GM13976 (cell line): Measurements from ENCODE around the gene PVRIG.
"Not testable (repeated sequence)": the region's sequence is repeated elsewhere in the genome, so short reads cannot be mapped to it uniquely, and the experiment has no call there.

ENCODE experiments used
- DNase-seq: peaks from one replicate; pipeline ENCODE4 v3.0.0; 2012; ENCODE audit warnings: low spot score
- in situ Hi-C: fragments of 300-500 bp; cut with MboI; formaldehyde crosslinking; loops from one replicate; pipeline ENCODE4 v1.12.0; 2022; ENCODE audit warnings: low sequenced_read_pairs, mixed read lengths, inconsistent platforms; ENCODE audit not compliant: unreplicated experiment
- TF ChIP-seq, protein P1 (sequence below): IDR thresholded peaks from 2 replicates; pipeline ENCODE4 v1.5.1; 2012; ENCODE audit warnings: borderline replicate concordance, mild to moderate bottlenecking; ENCODE audit not compliant: insufficient read depth; ENCODE audit errors: extremely low read depth, missing control alignments, control extremely low read depth

PVRIG gene

DNA sequence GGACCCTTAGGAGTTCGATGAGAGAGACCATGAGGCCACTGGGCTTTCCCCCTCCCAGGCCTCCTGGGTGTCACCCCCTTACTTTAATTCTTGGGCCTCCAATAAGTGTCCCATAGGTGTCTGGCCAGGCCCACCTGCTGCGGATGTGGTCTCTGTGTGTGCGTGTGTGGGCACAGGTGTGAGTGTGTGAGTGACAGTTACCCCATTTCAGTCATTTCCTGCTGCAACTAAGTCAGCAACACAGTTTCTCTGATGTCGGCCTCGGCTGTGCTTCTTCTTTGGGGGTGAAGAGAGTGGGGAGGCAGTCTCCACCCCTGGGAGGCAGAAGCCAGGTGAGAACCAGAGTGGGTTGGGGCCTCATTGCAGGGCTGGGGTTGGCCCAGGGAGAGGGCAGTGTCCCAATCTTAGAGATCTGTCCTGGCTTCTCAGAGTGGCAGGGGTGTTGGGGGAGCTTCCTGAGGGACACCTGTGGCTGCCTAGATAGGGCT lies 1.5 kb downstream of the PVRIG start:
- in situ Hi-C loops: no loop called here
- DNase-seq: peak; percentile 84
- TF ChIP-seq, protein P1, sequence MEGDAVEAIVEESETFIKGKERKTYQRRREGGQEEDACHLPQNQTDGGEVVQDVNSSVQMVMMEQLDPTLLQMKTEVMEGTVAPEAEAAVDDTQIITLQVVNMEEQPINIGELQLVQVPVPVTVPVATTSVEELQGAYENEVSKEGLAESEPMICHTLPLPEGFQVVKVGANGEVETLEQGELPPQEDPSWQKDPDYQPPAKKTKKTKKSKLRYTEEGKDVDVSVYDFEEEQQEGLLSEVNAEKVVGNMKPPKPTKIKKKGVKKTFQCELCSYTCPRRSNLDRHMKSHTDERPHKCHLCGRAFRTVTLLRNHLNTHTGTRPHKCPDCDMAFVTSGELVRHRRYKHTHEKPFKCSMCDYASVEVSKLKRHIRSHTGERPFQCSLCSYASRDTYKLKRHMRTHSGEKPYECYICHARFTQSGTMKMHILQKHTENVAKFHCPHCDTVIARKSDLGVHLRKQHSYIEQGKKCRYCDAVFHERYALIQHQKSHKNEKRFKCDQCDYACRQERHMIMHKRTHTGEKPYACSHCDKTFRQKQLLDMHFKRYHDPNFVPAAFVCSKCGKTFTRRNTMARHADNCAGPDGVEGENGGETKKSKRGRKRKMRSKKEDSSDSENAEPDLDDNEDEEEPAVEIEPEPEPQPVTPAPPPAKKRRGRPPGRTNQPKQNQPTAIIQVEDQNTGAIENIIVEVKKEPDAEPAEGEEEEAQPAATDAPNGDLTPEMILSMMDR: no peak

DNA sequence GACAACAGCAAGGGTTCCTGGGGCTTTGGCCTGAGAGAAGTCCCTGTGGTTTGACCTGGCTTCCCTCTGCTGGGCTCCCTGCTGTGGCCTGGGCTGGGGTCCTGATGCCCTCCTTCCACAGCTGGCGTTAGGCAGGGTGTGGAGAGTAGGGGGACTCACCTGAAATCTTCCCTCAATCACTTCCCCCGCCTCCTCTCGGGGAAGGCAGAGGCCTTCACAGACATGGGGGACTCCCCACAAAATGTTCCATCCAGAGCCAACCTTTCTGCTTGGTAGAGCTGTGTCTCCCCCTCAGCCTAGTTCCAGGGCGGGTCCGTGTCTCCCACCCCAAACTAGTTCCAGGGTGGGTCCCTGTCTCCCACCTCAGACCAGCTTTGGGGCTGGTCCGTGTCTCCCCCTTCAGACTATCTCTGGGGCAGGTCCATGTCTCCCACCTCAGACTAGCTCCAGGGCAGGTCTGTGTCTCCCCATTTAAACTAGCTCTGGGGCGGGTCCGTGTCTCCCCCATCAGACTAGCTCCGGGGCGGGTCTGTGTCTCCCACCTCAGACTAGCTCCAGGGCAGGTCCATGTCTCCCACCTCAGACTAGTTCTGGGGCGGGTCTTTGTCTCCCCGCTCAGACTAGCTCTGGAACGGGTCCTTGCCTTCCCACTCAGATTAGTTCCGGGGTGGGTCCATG lies 2.2 kb downstream of the PVRIG start:
- peak; percentile 51 for DNase-seq
- in situ Hi-C loops: no loop called here
- TF ChIP-seq, protein P1: no peak

DNA sequence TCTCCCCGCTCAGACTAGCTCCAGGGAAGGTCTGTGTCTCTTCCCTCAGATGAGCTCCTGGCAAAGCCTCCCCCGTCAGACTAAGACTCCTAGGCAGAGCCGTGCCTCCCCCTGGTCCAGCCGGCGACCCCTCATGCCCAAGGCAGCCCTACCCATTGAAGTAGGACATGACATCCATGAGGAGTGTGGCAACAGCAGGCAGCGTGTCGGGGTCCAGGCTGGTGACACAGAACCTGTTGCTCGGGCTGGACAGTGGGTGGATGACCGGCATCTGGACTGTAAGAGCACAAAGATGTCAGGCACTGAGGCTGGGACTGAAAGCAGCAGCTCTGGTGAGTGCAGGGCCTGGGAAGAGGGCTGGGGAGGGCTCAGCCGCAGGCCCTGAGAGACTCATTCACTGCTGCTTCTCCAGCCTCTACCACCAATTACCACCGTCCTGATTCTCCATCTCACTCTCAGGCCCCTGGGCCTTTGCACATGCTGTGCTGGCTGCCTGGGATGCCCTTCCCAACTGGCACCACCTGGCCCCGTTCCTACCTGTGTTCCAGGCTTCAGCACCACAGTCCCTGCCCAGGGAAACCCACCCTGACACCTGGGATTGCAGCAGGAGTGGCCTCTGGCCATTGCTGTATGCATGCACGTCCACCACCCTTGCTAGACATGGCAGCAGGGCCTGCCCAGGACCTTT lies 2.8 kb downstream of the PVRIG start:
- in situ Hi-C loops: no loop called here
- TF ChIP-seq, protein P1: no peak
- no peak for DNase-seq

DNA sequence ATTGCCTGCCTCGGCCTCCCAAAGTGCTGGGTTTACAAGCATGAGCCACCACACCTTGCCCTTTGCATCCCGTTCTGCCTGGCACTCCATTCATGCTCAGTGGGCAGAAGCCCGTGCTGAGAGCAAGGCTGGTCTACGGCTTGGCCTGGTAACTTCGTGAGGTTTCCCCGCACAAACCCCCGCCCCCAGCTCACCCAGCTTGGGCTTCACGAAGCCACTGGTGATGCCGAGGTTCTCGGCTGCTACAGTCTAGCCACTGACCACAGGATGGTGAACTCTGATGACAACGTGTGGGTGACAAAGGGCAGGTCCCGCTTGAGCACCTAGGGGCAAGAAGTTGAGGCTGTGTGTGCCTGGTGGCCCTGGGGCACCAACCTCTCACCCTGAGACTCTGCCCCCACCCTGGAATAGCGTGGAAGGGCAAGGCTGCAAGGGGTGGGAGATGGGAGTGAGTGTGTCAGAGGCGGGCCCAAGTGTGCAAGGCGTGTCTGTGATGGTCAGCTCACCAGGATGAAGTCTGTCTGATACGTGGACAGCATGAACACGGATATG lies 3.7 kb downstream of the PVRIG start:
- in situ Hi-C loops, DNase-seq: not testable (repeated sequence)

DNA sequence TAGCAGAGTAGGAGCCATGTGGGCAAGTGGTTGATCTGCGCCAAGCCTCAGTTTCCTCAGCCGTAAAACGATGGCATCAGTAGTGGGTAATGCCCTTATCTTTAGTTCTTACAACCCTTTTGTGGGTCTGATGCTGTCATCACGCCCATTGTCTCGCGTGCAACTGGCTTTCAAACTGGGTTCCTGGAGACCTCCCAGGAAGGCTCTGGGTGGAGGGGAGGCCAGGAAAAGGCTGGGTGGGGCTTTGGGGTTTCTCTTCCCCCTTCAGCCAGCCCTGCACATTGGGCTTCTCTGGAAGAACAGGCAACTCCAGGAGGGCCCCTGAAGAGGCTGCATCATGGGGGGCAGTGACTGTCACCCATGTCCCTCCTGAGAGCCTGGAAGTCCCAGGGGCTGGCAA lies 5.1 kb downstream of the PVRIG start:
- in situ Hi-C loops, DNase-seq: not testable (repeated sequence)

DNA sequence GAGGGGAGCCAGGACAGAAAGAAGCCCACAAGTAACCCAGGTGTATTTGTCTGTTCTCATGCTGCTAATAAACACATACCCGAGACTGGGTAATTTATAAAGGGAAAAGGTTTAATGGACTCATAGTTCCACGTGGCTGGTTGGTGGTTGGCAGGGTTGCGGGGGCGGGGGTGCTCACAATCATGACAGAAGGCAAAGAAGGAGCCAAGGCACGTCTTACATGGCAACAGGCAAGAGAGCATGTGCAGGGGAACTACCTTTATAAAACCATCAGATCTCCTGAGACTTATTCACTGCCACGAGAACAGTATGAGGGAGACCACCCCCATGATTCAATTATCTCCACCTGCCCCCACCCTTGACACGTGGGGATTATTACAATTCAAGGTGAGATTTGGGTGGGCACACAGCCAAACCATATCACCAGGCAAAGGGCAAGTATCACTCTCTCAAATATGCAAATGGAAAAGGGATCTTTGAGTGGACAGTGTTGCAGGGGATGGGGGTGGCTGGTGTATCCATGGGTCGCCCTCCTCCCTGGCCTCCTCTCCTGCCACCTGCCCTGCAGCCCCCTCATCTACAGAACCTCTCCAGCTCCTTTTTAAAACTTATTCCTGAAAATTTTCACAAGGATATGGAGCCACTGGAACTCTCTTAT lies 15.0 kb downstream of the PVRIG start:
- in situ Hi-C loops, DNase-seq: not testable (repeated sequence)

DNA sequence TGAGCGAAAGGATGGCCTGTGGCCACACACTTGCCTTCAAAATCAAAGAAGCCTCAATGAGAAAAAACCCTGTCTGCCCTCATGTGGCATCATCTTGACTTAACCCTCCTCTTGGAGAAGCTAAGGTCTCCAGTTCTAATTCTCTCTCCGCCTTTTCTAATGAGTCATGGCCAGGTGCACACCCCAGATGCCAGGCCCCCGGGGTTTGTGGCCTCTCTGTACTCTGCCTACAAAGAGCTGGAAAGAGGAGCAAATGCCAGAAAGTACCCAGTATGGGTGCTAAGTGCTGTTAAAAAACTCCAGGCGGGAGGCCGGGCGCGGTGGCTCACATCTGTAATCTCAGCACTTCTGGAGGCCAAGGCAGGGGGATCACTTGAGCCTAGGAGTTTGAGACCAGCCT lies 20.2 kb downstream of the PVRIG start:
- in situ Hi-C loops, DNase-seq: not testable (repeated sequence)

DNA sequence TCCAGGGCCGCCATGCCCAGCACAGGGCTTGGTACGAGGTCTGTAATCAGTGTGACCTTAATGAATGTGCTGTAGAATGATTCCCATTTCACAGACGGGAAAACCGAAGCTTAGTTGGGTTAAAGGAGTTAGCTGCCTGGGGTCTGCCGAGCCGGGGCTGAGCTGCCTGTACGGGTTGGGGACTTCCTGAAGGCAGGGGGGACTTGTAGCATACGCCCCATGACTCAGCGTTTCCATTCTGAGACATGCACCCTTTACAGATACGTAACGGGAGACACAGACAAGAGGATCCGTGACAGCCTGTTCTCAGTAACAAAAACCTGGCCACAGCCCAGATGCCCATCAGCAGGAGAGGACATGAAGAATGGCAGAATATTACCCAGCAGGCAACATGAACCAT lies 23.6 kb downstream of the PVRIG start:
- peak; percentile 85 for DNase-seq
- in situ Hi-C loops: not testable (repeated sequence)

DNA sequence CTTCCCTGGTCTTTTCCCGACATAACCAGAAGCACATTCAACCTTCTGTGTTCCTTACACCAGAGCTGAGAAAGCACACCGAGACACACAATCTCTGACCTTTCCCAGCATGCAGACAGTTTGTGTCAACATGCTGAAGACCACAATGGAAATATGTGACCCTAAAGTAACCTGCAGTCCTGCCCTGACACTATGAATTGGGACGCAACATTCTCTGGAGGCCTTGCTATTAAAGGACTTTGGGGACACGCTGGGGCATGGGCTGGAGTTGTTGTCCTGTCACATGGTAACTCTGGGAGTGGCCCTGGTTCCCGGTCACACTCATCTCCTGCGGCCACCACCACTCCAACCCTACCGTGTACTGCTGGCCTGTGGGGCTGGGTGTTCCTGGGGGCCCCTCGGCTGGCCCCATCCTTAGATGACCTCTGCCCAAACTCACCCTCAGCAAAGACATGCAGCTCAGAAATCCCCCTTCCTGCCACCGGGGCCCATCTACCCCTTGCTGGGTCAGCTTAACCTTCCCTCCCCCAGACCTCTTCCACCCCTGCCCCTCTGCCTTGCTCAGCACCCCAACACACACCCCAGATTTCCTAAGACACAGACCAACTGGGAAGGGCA lies 25.3 kb downstream of the PVRIG start:
- DNase-seq, in situ Hi-C loops: not testable (repeated sequence)

DNA sequence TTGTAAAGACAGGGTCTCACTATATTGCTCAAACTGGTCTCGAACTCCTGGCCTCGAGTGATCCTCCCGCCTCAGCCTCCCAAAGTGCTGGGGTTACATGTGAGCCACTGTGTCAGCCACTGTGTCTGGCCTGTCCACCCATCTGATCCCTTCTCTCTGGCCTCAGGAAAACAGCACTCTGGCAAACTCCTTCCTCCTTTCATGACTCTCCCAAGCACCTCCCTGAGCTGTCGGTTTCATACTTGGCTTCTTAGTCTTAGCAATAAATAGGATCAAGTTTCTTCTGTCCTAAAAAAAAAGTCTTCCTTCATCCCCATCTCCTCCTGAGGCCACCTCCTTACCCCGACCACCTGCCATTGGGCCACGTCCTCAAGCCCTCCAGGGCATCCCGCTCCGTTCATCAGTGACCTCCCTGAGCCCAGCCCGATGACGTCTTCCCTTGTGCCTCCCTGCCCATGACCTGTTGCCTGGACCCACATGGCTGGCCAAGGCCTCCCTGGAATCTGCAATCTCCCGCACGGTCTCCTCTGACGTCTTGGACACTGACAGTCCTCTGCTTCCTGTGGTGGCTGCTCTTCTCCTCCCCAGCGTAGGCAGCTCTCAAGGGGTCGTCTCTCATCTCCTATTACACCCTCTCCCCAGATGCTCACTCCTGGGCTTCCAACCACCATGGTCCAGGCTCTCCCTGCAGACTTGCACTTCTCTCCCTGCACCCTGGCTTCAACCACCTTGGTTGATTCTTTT lies 26.5 kb downstream of the PVRIG start:
- in situ Hi-C loops, DNase-seq: not testable (repeated sequence)

DNA sequence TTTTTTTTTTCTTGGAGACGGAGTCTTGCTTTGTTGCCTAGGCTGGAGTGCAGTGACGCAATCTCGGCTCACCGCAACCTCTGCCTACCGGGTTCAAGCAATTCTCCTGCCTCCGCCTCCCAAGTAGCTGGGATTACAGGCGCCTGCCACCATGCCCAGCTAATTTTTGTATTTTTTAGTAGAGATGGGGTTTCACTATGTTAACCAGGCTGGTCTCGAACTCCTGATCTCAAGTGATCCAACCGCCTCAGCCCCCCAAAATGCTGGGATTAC lies 27.1 kb downstream of the PVRIG start:
- in situ Hi-C loops, DNase-seq: not testable (repeated sequence)
